Measurements from ENCODE around the gene RAD1.

RAD1 gene

GRCh38 chr5:34889394-34889793 lies 25.9 kb downstream of the RAD1 start:
- Histone ChIP-seq H3K9ac (ENCODE audit: low read length) (no peak overlapping the region), H3K27me3 (ENCODE audit: control insufficient read depth in 1 of 2, insufficient read depth in 2 of 2, low read length in 2 of 2) (no peaks in the 10 kb centered on the region), H3K36me3 (ENCODE audit: insufficient read depth, low read length) (no peaks in the 10 kb centered on the region), H3K9me3 (ENCODE audit: low read length) (no peaks in the 10 kb centered on the region), H3K4me3 (ENCODE audit: low read depth in 1 of 2, low read length in 2 of 2) (no peak overlapping the region), H3K27ac (ENCODE audit: low read depth, low read length) (no peak overlapping the region), H3K4me1 (ENCODE audit: insufficient read depth, low read length) (no peaks in the 10 kb centered on the region)

- Histone ChIP-seq H3K4me1 (ENCODE audit: insufficient read depth, low read length) (no peaks in the 10 kb centered on the region), H3K9me3 (ENCODE audit: low read length) (no peaks in the 10 kb centered on the region), H3K36me3 (ENCODE audit: insufficient read depth, low read length) (no peaks in the 10 kb centered on the region), H3K27ac (ENCODE audit: low read depth, low read length) (no peak overlapping the region), H3K27me3 (ENCODE audit: control insufficient read depth in 1 of 2, insufficient read depth in 2 of 2, low read length in 2 of 2) (no peaks in the 10 kb centered on the region), H3K4me3 (ENCODE audit: low read depth in 1 of 2, low read length in 2 of 2) (no peak overlapping the region), H3K9ac (ENCODE audit: low read length) (no peak overlapping the region)
Observed at GRCh38 chr5:34886392-34887119, 28.7 kb downstream of the RAD1 start.

- H3K27me3 ChIP-seq (ENCODE audit: control insufficient read depth in 1 of 2, insufficient read depth in 2 of 2, low read length in 2 of 2), result no peaks in the 10 kb centered on the region
- H3K9me3 ChIP-seq (ENCODE audit: low read length), result no peaks in the 10 kb centered on the region
- no peak overlapping the region for H3K27ac ChIP-seq (ENCODE audit: low read depth, low read length)
- no peak overlapping the region for H3K4me3 ChIP-seq (ENCODE audit: low read depth in 1 of 2, low read length in 2 of 2)
- no peaks in the 10 kb centered on the region for H3K4me1 ChIP-seq (ENCODE audit: insufficient read depth, low read length)
- no peaks in the 10 kb centered on the region for H3K36me3 ChIP-seq (ENCODE audit: insufficient read depth, low read length)
- H3K9ac ChIP-seq (ENCODE audit: low read length), result no peak overlapping the region
Observed at GRCh38 chr5:34881246-34881645, 34.1 kb downstream of the RAD1 start.

GRCh38 chr5:34876275-34876674 lies 39.0 kb downstream of the RAD1 start:
- H3K36me3 ChIP-seq (ENCODE audit: insufficient read depth, low read length), result no peaks in the 10 kb centered on the region
- no peak overlapping the region for H3K9ac ChIP-seq (ENCODE audit: low read length)

GRCh38 chr5:34870382-34870781 lies 44.9 kb downstream of the RAD1 start:
- H3K27ac ChIP-seq (ENCODE audit: low read depth, low read length), result no peak overlapping the region

More at GRCh38 chr5:34876275-34876674, 39.0 kb downstream of the RAD1 start:
- no peaks in the 10 kb centered on the region for H3K27me3 ChIP-seq (ENCODE audit: control insufficient read depth in 1 of 2, insufficient read depth in 2 of 2, low read length in 2 of 2)
- H3K4me1 ChIP-seq (ENCODE audit: insufficient read depth, low read length), result no peaks in the 10 kb centered on the region
- H3K4me3 ChIP-seq (ENCODE audit: low read depth in 1 of 2, low read length in 2 of 2), result no peak overlapping the region
- H3K9me3 ChIP-seq (ENCODE audit: low read length), result no peaks in the 10 kb centered on the region
- no peak overlapping the region for H3K27ac ChIP-seq (ENCODE audit: low read depth, low read length)

GRCh38 chr5:34869256-34869655 lies 46.0 kb downstream of the RAD1 start:
- no peaks in the 10 kb centered on the region for H3K36me3 ChIP-seq (ENCODE audit: insufficient read depth, low read length)
- H3K27me3 ChIP-seq (ENCODE audit: control insufficient read depth in 1 of 2, insufficient read depth in 2 of 2, low read length in 2 of 2), result no peaks in the 10 kb centered on the region
- no peaks in the 10 kb centered on the region for H3K9me3 ChIP-seq (ENCODE audit: low read length)
- H3K4me1 ChIP-seq (ENCODE audit: insufficient read depth, low read length), result no peaks in the 10 kb centered on the region
- no peak overlapping the region for H3K4me3 ChIP-seq (ENCODE audit: low read depth in 1 of 2, low read length in 2 of 2)
- no peak overlapping the region for H3K27ac ChIP-seq (ENCODE audit: low read depth, low read length)
- no peak overlapping the region for H3K9ac ChIP-seq (ENCODE audit: low read length)

More at GRCh38 chr5:34870382-34870781, 44.9 kb downstream of the RAD1 start:
- Histone ChIP-seq H3K4me1 (ENCODE audit: insufficient read depth, low read length) (no peaks in the 10 kb centered on the region), H3K9ac (ENCODE audit: low read length) (no peak overlapping the region), H3K27me3 (ENCODE audit: control insufficient read depth in 1 of 2, insufficient read depth in 2 of 2, low read length in 2 of 2) (no peaks in the 10 kb centered on the region), H3K9me3 (ENCODE audit: low read length) (no peaks in the 10 kb centered on the region), H3K36me3 (ENCODE audit: insufficient read depth, low read length) (no peaks in the 10 kb centered on the region), H3K4me3 (ENCODE audit: low read depth in 1 of 2, low read length in 2 of 2) (no peak overlapping the region)

- H3K9ac ChIP-seq (ENCODE audit: low read length), result no peak overlapping the region
- H3K36me3 ChIP-seq (ENCODE audit: insufficient read depth, low read length), result no peaks in the 10 kb centered on the region
- no peak overlapping the region for H3K27ac ChIP-seq (ENCODE audit: low read depth, low read length)
- H3K9me3 ChIP-seq (ENCODE audit: low read length), result no peaks in the 10 kb centered on the region
- H3K27me3 ChIP-seq (ENCODE audit: control insufficient read depth in 1 of 2, insufficient read depth in 2 of 2, low read length in 2 of 2), result no peaks in the 10 kb centered on the region
- no peak overlapping the region for H3K4me3 ChIP-seq (ENCODE audit: low read depth in 1 of 2, low read length in 2 of 2)
- no peaks in the 10 kb centered on the region for H3K4me1 ChIP-seq (ENCODE audit: insufficient read depth, low read length)
Observed at GRCh38 chr5:34868791-34869190, 46.5 kb downstream of the RAD1 start.

- H3K27me3 ChIP-seq (ENCODE audit: control insufficient read depth in 1 of 2, insufficient read depth in 2 of 2, low read length in 2 of 2), result no peaks in the 10 kb centered on the region
- no peak overlapping the region for H3K9ac ChIP-seq (ENCODE audit: low read length)
- H3K9me3 ChIP-seq (ENCODE audit: low read length), result no peaks in the 10 kb centered on the region
- no peak overlapping the region for H3K27ac ChIP-seq (ENCODE audit: low read depth, low read length)
- no peaks in the 10 kb centered on the region for H3K36me3 ChIP-seq (ENCODE audit: insufficient read depth, low read length)
- no peaks in the 10 kb centered on the region for H3K4me1 ChIP-seq (ENCODE audit: insufficient read depth, low read length)
- no peak overlapping the region for H3K4me3 ChIP-seq (ENCODE audit: low read depth in 1 of 2, low read length in 2 of 2)
Observed at GRCh38 chr5:34867660-34868059, 47.6 kb downstream of the RAD1 start.

- Histone ChIP-seq H3K9me3 (ENCODE audit: low read length) (no peaks in the 10 kb centered on the region), H3K4me1 (ENCODE audit: insufficient read depth, low read length) (no peaks in the 10 kb centered on the region), H3K4me3 (ENCODE audit: low read depth in 1 of 2, low read length in 2 of 2) (no peak overlapping the region), H3K9ac (ENCODE audit: low read length) (no peak overlapping the region), H3K36me3 (ENCODE audit: insufficient read depth, low read length) (no peaks in the 10 kb centered on the region), H3K27ac (ENCODE audit: low read depth, low read length) (no peak overlapping the region), H3K27me3 (ENCODE audit: control insufficient read depth in 1 of 2, insufficient read depth in 2 of 2, low read length in 2 of 2) (no peaks in the 10 kb centered on the region)
Observed at GRCh38 chr5:34866989-34867471, 48.3 kb downstream of the RAD1 start.

GRCh38 chr5:34865091-34865490 lies 50.2 kb downstream of the RAD1 start:
- Histone ChIP-seq H3K36me3 (ENCODE audit: insufficient read depth, low read length) (no peaks in the 10 kb centered on the region), H3K9me3 (ENCODE audit: low read length) (no peaks in the 10 kb centered on the region), H3K4me3 (ENCODE audit: low read depth in 1 of 2, low read length in 2 of 2) (no peak overlapping the region), H3K27ac (ENCODE audit: low read depth, low read length) (no peak overlapping the region), H3K27me3 (ENCODE audit: control insufficient read depth in 1 of 2, insufficient read depth in 2 of 2, low read length in 2 of 2) (no peaks in the 10 kb centered on the region), H3K9ac (ENCODE audit: low read length) (no peak overlapping the region), H3K4me1 (ENCODE audit: insufficient read depth, low read length) (no peaks in the 10 kb centered on the region)

- no peak overlapping the region for H3K4me3 ChIP-seq (ENCODE audit: low read depth in 1 of 2, low read length in 2 of 2)
- no peaks in the 10 kb centered on the region for H3K36me3 ChIP-seq (ENCODE audit: insufficient read depth, low read length)
- no peaks in the 10 kb centered on the region for H3K9me3 ChIP-seq (ENCODE audit: low read length)
- H3K9ac ChIP-seq (ENCODE audit: low read length), result no peak overlapping the region
- H3K27me3 ChIP-seq (ENCODE audit: control insufficient read depth in 1 of 2, insufficient read depth in 2 of 2, low read length in 2 of 2), result no peaks in the 10 kb centered on the region
- no peaks in the 10 kb centered on the region for H3K4me1 ChIP-seq (ENCODE audit: insufficient read depth, low read length)
- no peak overlapping the region for H3K27ac ChIP-seq (ENCODE audit: low read depth, low read length)
Observed at GRCh38 chr5:34863946-34864345, 51.4 kb downstream of the RAD1 start.

- no peaks in the 10 kb centered on the region for H3K9me3 ChIP-seq (ENCODE audit: low read length)
- H3K27me3 ChIP-seq (ENCODE audit: control insufficient read depth in 1 of 2, insufficient read depth in 2 of 2, low read length in 2 of 2), result no peaks in the 10 kb centered on the region
- no peaks in the 10 kb centered on the region for H3K4me1 ChIP-seq (ENCODE audit: insufficient read depth, low read length)
- no peak overlapping the region for H3K4me3 ChIP-seq (ENCODE audit: low read depth in 1 of 2, low read length in 2 of 2)
- no peak overlapping the region for H3K27ac ChIP-seq (ENCODE audit: low read depth, low read length)
- H3K9ac ChIP-seq (ENCODE audit: low read length), result no peak overlapping the region
- no peaks in the 10 kb centered on the region for H3K36me3 ChIP-seq (ENCODE audit: insufficient read depth, low read length)
Observed at GRCh38 chr5:34859253-34859652, 56.1 kb downstream of the RAD1 start.

All from muscle layer of colon (tissue), 2 donors.